ENCODE data around the gene COMMD1. TPM values are rescaled to one million over a fixed set of nuclear protein-coding genes. Genes with fewer than 3 reads are reported as not detected.

The COMMD1 gene
- total and polyA plus RNA-seq, 2 donors (not counting 3 experiments of a cell fraction or from before 2014, with no cell fraction given): 39.5 to 57.1 TPM

GRCh38 chr2:62178741-62179271 is 273.3 kb downstream of the COMMD1 start:
- Histone ChIP-seq H3K4me3 (replicated peaks in 1 of 3; ENCODE audit: insufficient read depth in 1 of 3, low read depth in 1 of 3, low read length in 3 of 3) (no peak overlapping the region), H3K27ac (ENCODE audit: insufficient read depth, low read depth, low read length) (no peak overlapping the region), H3K4me1 (ENCODE audit: control insufficient read depth, extremely low read depth, insufficient read depth, low read length) (no peaks in the 10 kb centered on the region), H3K36me3 (ENCODE audit: control insufficient read depth in 2 of 2, extremely low read depth in 1 of 2, insufficient read depth in 2 of 2, low read length in 2 of 2) (no peaks in the 10 kb centered on the region), H3K4me2 (ENCODE audit: insufficient read depth, low read length) (no peak overlapping the region), H3K9me1 (replicated peaks; ENCODE audit: control insufficient read depth, extremely low read depth, insufficient read depth, low read length) (no peaks in the 10 kb centered on the region), H3K27me3 (ENCODE audit: control insufficient read depth in 2 of 2, insufficient read depth in 2 of 2, low read length in 2 of 2) (peaks cover 0 to 3% of the 10 kb centered on the region in 2 experiments), H4K20me1 (replicated peaks; ENCODE audit: control insufficient read depth, extremely low read depth, insufficient read depth, low read length) (no peaks in the 10 kb centered on the region), H3K9ac (replicated peaks; ENCODE audit: extremely low read depth, insufficient read depth, low read length) (no peak overlapping the region), H3K79me2 (ENCODE audit: control insufficient read depth, insufficient read depth, low read length) (no peaks in the 10 kb centered on the region), H3K9me3 (replicated peaks; ENCODE audit: control insufficient read depth, insufficient read depth, low read length) (no peaks in the 10 kb centered on the region), H2AFZ (ENCODE audit: low read depth, low read length) (no peak overlapping the region)
- BruUV-seq (replicated peaks): no TSS peak
- DNase-seq (ENCODE audit: low read depth, low spot score) (no peak), FAIRE-seq (no peak)
- CTCF ChIA-PET: no interaction called here
- intact Hi-C loops (cut with micrococcal nuclease): no loop called here
- dilution Hi-C loops (cut with MboI; ENCODE audit: extremely low pct_ligation_motif_present, low sequenced_read_pairs): no loop called here
- TF ChIP-seq EZH2 (IDR thresholded peaks at IDR 0.05; ENCODE audit: borderline replicate concordance, low read depth, low read length, severe bottlenecking): no peak
- TF ChIP-seq POLR2AphosphoS5 (IDR thresholded peaks at IDR 0.05; ENCODE audit: insufficient read depth, low read depth, low read length): no peak
- no peak for TF ChIP-seq FOS (IDR thresholded peaks at IDR 0.05; ENCODE audit: borderline replicate concordance, insufficient read depth, low read length)
- peak; percentile 7 for TF ChIP-seq JUN (IDR thresholded peaks at IDR 0.05; ENCODE audit: borderline replicate concordance, insufficient read depth, insufficient read length, low read depth)
- POLR2A ChIA-PET: no interaction called here

- no peaks in the 10 kb centered on the region for H3K9me1 ChIP-seq (replicated peaks; ENCODE audit: control insufficient read depth, extremely low read depth, insufficient read depth, low read length)
- no peak overlapping the region for H3K9ac ChIP-seq (replicated peaks; ENCODE audit: extremely low read depth, insufficient read depth, low read length)
- no peak for FAIRE-seq
- CTCF ChIA-PET: interaction anchor here (0.6 to 1.0 kb wide), 2 partner anchors 31 to 171 kb away, joined by 3 read pairs; no protein-coding TSS in a partner anchor
- H3K79me2 ChIP-seq (ENCODE audit: control insufficient read depth, insufficient read depth, low read length): no peaks in the 10 kb centered on the region
- no peak for TF ChIP-seq JUN (IDR thresholded peaks at IDR 0.05; ENCODE audit: borderline replicate concordance, insufficient read depth, insufficient read length, low read depth)
- TF ChIP-seq FOS (IDR thresholded peaks at IDR 0.05; ENCODE audit: borderline replicate concordance, insufficient read depth, low read length): no peak
- no peak for TF ChIP-seq CTCF (IDR thresholded peaks at IDR 0.05; ENCODE audit: extremely low read depth in 1 of 2, insufficient read depth in 1 of 2, low read depth in 1 of 2, low read length in 2 of 2)
- TF ChIP-seq GATA2 (IDR thresholded peaks at IDR 0.05; ENCODE audit: insufficient read depth, insufficient read length, low read depth, low read length): no peak
- no peak for TF ChIP-seq MYC (IDR thresholded peaks at IDR 0.05; ENCODE audit: low read depth, low read length)
- no peak for TF ChIP-seq POLR2A (IDR thresholded peaks at IDR 0.05; ENCODE audit: low read depth, low read length)
- no peak for TF ChIP-seq MAX (IDR thresholded peaks at IDR 0.05; ENCODE audit: insufficient read depth, insufficient read length)
- TF ChIP-seq POLR2AphosphoS5 (IDR thresholded peaks at IDR 0.05; ENCODE audit: insufficient read depth, low read depth, low read length): no peak
- TF ChIP-seq EZH2 (IDR thresholded peaks at IDR 0.05; ENCODE audit: borderline replicate concordance, low read depth, low read length, severe bottlenecking): no peak
- H3K4me2 ChIP-seq (ENCODE audit: insufficient read depth, low read length): no peak overlapping the region
- H2AFZ ChIP-seq (ENCODE audit: low read depth, low read length): no peak overlapping the region
- DNase-seq (ENCODE audit: low read depth, low spot score): no peak
- intact Hi-C loops (cut with micrococcal nuclease) (no loop called here), dilution Hi-C loops (cut with MboI; ENCODE audit: extremely low pct_ligation_motif_present, low sequenced_read_pairs) (no loop called here)
- no TSS peak for BruUV-seq (replicated peaks)
- no peaks in the 10 kb centered on the region for H3K36me3 ChIP-seq (ENCODE audit: control insufficient read depth in 2 of 2, extremely low read depth in 1 of 2, insufficient read depth in 2 of 2, low read length in 2 of 2)
- H3K4me3 ChIP-seq (replicated peaks in 1 of 3; ENCODE audit: insufficient read depth in 1 of 3, low read depth in 1 of 3, low read length in 3 of 3): no peak overlapping the region
- H3K4me1 ChIP-seq (ENCODE audit: control insufficient read depth, extremely low read depth, insufficient read depth, low read length): no peaks in the 10 kb centered on the region
- H3K27ac ChIP-seq (ENCODE audit: insufficient read depth, low read depth, low read length): no peak overlapping the region
- no peaks in the 10 kb centered on the region for H4K20me1 ChIP-seq (replicated peaks; ENCODE audit: control insufficient read depth, extremely low read depth, insufficient read depth, low read length)
- H3K9me3 ChIP-seq (replicated peaks; ENCODE audit: control insufficient read depth, insufficient read depth, low read length): no peaks in the 10 kb centered on the region
- POLR2A ChIA-PET: interaction anchor here (0.7 kb wide), 1 partner anchor 229 kb away, joined by 4 read pairs; no protein-coding TSS in a partner anchor
- H3K27me3 ChIP-seq (ENCODE audit: control insufficient read depth in 2 of 2, insufficient read depth in 2 of 2, low read length in 2 of 2): peaks cover 0 to 7% of the 10 kb centered on the region in 2 experiments
These were observed 275.5 kb downstream of the COMMD1 start for GRCh38 chr2:62180975-62181374.
